HG03439 (cell line): ENCODE measurements around the gene LCT.
"Not testable (repeated sequence)": the region's sequence is repeated elsewhere in the genome, so short reads cannot be mapped to it uniquely, and the experiment has no call there.

Experiments used
- ATAC-seq: cut with Tn5 transposase; IDR thresholded peaks from one replicate; pipeline ENCODE4 v1.9.1; 2021; ENCODE audit warnings: mild to moderate bottlenecking, moderate library complexity; ENCODE audit not compliant: unreplicated experiment

Gene LCT

GRCh38 chr2:135798275-135798705, 38.7 kb downstream of the LCT start:
- no peak for ATAC-seq

DNA sequence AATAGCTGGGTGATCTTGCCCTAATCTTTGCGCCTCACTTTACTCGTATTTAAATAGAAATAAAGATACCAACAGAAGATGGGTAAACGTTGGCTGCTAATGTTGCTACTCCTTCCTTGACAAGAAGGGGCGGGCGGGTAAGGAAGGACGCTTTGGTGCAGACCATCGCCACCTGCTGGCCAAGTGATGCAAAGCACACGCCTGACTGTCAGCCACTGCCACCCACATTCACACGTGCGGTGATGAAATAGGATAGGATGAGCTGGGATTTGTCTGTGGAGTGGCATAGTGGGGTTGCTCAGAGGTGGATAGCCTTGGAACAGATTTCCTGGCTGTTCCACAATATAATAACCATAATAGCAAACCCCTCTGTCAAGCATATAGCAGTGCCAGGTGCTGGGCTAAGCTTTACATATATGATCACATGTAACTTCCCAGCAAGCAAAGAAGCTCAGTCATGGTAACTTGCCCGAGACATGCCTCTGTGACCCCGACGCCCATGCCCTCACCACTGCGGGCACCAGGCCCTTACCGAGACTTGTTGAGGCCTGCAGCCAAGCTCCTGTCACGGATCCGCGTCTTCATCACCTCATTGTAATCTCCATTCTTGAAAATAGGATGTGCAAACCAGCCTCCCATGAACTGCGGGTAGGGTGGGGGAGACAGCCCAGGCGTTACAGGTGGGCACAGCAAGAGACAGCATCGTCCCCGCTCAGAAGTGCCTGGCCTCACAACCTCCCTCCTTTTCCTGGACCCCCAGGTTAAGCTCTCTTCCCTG, 39.3 kb downstream of the LCT start:
- peak; percentile 74 for ATAC-seq

DNA sequence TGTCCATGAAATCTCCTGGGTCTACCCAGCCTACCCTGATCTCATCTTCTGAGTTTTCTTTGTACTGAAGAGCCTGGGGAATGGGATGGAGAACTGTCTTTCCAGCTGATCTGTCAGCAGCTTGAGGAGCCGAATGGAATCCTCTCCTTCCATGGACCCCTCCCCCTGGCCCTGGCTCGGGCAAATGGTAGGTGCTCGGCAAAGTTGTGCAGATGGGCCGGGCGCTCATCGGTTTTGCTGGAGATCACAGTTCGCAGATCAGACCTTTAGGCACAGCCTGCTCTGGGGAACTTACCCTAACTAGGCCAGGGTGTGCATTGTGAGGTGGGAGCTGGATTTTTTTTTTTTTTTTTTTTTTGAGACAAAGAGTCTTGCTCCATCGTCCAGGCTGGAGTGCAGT, 40.4 kb downstream of the LCT start:
- ATAC-seq = no peak

DNA sequence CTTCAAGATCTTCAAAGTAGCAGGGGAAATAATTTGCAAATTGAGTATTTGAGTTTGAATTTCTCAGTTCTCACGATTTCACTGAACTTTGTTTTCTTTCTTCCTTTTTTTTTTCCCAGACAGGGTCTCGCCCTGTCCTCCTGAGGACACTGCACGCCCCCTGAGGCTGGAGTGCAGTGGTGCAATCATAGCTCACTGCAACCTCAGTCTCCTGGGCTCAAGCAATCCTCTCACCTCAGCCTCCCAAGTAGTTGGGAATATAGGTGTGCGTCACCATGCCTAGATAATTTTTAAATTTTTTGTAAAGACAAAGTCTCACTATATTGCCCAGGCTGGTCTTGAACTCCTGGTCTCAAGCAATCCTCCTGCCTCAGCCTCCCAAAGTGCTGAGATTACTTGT, 41.3 kb downstream of the LCT start:
- not testable (repeated sequence) for ATAC-seq

DNA sequence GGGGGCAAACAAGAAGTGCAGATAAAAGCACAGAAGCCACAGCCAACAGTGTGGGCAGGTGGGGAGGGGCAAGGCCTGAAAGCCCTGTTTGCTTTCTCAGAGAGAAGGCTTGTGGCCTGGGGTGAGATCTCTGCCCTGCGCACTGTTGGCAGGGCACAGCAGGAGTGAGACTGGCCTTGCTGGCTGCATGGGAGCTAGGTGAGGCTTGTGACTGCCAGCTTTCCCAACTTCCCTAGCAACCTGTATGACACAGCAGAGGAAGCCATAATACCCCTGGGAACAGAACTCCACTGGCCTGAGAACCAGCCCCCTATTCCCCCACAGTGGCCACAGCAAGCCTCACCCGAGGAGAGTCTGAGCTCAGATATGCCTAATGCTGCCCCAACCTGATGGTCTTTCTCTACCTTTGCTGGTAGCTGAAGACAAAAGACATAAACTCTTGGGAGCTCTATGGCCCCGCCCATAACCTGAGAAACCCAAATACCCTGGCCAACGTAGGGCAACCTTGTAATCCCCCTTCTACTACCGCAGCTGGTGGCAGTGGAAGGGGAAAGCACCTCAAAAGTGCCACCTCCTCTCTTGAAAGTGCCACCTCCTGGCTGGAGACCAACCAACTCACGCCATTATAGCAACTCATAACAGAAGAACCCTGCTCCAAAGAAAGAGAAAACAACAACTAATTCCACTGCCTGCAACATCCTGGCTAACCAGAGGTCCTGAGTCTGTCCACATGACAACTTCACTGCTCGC, 44.4 kb downstream of the LCT start:
- ATAC-seq = no peak

DNA sequence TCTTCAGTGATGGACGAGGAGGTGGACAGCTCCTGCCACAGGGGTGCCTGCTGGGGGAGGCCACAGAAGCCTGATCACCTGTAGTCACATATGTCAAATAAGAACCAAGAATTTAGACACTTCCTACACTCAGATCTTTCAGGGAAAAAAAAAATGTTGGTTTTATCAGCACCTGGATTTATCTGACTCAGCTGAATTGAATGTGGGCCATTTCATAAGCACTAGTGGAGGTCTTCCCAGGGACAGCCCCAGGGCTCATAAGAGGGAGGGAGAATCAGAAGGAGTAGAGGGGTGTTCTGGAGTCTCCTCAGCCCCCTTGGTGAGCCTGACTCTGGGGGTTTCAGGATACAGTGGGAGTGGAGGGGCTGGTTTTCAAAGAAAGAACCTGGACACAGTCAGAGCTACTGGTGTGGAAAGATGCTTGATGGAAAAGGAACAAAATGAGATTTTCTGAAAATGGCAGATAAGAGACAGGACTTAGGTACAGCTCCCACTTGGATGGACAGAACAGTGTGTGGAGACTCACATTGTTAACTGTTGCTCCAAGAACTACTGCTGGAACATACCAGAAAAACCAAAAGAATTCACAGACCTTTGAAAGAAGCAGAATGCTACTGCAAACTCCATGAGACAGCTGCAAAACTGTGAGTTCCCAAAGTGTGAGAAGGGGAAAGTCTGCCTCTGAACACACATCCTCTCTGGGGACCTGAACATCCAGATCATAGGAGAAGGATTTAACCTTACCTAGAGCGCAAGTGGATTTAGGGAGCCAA, 45.4 kb downstream of the LCT start:
- ATAC-seq = no peak

- ATAC-seq = no peak
Measured at GRCh38 chr2:135790423-135790822, 46.6 kb downstream of the LCT start.

DNA sequence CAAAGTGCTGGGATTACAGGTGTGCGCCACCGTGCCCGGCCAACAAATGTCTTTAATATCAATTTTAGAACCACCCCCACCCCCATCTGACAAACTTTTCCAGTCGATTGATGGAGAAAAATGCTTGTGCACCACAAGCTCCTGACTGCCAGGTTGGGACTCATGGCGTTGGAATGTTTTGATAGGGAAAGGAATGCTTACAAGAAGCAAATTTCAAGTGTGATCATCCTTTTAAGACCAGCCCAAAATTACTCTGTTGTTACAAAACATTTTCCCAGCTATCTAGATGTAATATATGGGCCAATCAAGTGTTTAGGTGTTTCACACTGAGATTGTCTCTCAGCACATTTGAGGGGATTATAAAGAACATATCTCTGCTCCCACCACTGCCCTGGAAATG, 50.2 kb downstream of the LCT start:
- no peak for ATAC-seq

GRCh38 chr2:135785032-135785431, 52.0 kb downstream of the LCT start:
- no peak for ATAC-seq

- ATAC-seq = no peak
Measured at GRCh38 chr2:135783439-135783838, 53.5 kb downstream of the LCT start.

GRCh38 chr2:135782231-135782630, 54.8 kb downstream of the LCT start:
- no peak for ATAC-seq

DNA sequence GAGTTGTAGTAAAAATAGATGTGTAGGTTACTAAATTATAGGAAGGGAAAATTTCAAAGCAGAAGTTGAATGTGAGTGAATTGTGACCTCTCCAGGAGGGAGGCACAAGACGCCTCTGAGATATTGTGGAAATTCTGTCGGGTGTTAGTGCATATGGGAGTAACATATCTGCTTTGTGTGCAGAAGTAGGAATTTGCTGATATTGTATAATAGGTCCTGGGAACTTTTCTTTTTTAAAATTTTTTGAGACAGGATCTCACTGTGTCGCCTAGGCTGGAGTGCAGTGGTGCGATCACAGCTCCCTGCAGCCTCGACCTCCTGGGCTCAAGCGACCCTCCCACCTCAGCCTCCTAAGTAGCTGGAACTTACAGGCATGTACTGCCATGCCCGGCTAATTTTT, 60.6 kb downstream of the LCT start:
- ATAC-seq = no peak

DNA sequence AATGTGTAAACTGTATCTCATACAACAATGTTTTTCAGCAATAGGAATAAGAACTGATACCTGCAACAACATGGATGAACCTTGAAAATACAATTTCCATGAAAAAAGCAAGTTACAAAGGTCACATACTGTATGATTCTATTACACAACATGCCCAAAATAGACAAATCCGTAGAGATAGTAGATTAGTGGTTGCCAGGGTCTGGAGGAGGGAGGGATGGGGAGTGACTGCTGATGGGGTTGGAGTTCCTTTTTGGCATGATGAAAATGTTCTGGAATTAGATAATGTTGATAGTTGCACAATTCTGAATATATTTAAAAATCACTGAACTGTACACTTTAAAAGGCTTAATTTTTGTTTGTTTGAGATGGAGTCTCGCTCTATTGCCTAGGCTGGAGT, 61.6 kb downstream of the LCT start:
- no peak for ATAC-seq

GRCh38 chr2:135773917-135774316, 63.1 kb downstream of the LCT start:
- no peak for ATAC-seq

DNA sequence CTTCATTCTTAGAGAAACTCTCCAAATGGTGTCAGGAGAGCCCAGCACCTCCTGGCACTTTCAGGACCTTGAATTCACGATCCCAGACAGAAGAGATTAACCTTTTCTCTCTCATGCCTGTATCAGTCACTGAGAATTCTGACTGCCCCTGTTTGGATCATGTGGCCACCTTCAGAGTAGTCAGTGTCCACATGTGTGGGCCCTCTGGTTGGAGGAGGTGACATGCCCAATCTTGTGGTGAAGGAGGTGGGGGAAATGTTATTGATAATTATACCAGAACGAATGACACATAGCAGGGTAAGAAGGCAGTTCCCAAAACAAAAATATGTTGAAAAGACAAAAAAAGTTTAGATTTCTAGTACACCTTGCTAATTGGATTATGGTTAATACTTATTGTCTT, 63.7 kb downstream of the LCT start:
- no peak for ATAC-seq

DNA sequence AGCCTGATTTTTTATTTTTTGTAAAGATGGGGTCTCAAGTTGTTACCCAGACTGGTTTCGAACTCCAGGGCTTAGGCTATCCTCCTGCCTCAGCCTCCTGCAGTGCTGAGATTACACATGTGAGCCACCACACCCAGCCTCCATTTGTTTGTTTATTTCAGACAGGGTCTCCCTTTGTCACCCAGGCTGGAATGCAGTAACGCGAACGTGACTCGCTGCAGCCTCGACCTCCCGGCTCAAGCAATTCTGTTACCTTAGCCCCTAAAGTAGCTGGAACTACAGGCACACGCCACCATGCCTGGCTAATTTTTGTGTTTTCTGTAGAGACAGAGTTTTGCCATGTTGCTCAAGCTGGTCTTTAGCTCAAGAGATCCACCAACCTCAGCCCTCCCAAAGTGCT, 68.1 kb downstream of the LCT start:
- ATAC-seq = no peak

- no peak for ATAC-seq
Measured at GRCh38 chr2:135762530-135762929, 74.5 kb downstream of the LCT start.

- no peak for ATAC-seq
Measured at GRCh38 chr2:135762022-135762421, 75.0 kb downstream of the LCT start.

DNA sequence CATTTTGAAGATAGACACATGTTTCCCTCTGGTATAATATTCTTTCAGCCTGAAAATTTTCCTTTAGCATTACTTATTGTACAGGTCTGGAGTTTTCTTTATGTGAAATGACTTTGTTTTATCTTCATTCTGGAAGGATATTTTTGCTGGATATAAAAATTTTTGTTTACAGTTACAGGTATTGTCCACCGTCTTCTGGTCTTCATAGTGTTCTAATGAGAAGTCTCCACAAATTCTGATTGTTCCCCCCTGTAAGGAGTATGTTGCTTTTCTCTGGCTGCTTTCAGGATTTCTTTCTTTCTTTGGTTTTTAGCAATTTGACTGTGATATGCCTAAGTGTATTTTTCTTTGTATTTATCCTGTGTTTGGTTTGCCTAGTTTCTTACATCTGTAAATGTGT, 80.3 kb downstream of the LCT start:
- ATAC-seq = no peak

GRCh38 chr2:135755573-135755972, 81.4 kb downstream of the LCT start:
- no peak for ATAC-seq

DNA sequence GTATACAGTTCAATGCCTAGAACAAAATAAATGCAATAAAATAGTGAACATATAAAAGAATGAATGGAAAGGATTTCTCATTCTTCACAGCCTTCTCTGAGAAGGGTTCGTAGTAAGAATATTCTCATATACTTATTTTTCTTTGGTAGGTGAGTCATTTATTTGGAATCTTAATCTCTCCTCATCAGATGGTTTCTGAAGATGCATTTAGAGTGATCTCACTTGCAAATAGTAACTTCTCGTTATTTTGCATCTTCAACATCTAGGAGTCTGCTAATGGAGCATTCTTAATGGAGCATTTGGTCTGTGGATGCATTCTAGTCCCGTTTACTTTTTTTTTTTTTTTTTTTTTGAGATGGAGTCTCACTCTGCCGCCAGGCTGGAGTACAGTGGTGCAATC, 91.4 kb downstream of the LCT start:
- no peak for ATAC-seq
